Measurements from ENCODE around the gene CYP3A4.

Gene CYP3A4

DNA sequence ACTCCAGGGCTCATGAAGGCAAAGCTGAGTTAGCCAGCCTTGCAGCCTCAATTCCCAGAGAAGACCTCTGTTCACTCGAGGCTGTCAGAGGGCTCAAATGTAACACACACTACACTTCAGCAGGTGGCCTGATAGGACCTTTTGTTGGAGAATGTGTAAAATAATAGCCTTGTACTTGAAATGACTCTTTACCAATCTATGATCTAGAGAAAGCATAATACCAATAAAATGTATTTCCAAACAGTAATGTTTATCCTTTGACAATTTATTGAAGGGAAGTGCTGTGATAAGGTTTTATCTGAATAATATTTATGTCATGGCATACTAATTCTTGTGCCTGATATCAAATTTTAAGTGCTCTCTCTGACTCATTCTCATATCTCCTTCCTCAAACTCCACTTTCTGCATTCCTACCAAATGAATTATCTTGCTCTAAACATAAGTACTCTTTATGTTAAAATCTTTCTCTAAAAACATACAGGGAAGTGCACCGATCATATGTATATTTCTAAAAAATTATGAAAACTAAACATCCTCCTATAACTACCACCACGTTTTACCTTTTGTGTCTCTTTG, 69.9 kb downstream of the CYP3A4 start:
- H3K4me1 ChIP-seq (ENCODE audit: control insufficient read depth, insufficient read depth, low read length), result no peaks in the 10 kb centered on the region
- no peak overlapping the region for H3K27ac ChIP-seq (ENCODE audit: low read depth, low read length)
- no peaks in the 10 kb centered on the region for H3K27me3 ChIP-seq (ENCODE audit: control insufficient read depth, insufficient read depth, low read length)
- H3K9me3 ChIP-seq (ENCODE audit: control insufficient read depth, insufficient read depth, low read length), result no peaks in the 10 kb centered on the region
- H3K4me3 ChIP-seq (ENCODE audit: low read depth, low read length), result no peak overlapping the region
- no peak overlapping the region for H3K9ac ChIP-seq (ENCODE audit: low read depth, low read length)
- no peaks in the 10 kb centered on the region for H3K36me3 ChIP-seq (ENCODE audit: control insufficient read depth, insufficient read depth, low read length)

DNA sequence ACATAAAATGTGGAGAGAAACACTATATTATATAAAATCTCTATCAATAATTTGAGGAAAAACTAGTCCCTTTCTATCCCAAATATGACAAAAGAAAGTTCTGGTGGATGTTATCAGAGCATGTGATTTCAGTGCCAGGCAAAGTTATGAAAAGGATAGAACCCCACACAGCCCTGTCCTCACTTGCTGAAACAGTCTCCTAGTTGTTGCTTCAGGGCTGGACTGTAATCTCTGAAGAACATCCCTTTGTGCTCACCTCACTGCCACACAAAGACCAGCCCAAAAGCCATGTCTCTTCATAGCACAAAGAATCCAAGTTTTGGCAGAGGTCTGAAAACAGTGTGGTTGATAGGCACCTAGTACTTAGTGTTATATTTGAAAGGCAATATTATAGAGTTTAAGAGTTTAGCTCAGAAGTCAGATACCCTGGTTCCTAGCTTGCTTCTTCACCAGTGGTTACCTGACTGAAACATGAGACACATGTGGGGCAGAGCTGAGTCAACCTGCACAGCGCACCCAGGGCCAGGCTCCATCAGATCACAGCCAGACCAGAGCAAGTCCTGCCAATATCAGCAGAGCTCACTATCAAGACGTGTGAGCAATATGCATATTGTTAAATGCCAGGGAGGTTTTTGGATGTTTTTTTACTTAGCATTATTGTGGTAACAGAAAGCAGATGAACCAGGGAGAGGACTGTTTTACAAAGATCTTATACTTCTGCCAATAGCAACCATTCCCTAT, 74.0 kb downstream of the CYP3A4 start:
- Histone ChIP-seq H3K9ac (ENCODE audit: low read depth, low read length) (no peak overlapping the region), H3K36me3 (ENCODE audit: control insufficient read depth, insufficient read depth, low read length) (no peaks in the 10 kb centered on the region), H3K27ac (ENCODE audit: low read depth, low read length) (no peak overlapping the region), H3K27me3 (ENCODE audit: control insufficient read depth, insufficient read depth, low read length) (no peaks in the 10 kb centered on the region), H3K4me1 (ENCODE audit: control insufficient read depth, insufficient read depth, low read length) (no peaks in the 10 kb centered on the region), H3K4me3 (ENCODE audit: low read depth, low read length) (no peak overlapping the region), H3K9me3 (ENCODE audit: control insufficient read depth, insufficient read depth, low read length) (peaks cover 9% of the 10 kb centered on the region; the same call in 1 of the 2 replicates)

- no peaks in the 10 kb centered on the region for H3K4me1 ChIP-seq (ENCODE audit: control insufficient read depth, insufficient read depth, low read length)
- H3K9ac ChIP-seq (ENCODE audit: low read depth, low read length), result no peak overlapping the region
- H3K9me3 ChIP-seq (ENCODE audit: control insufficient read depth, insufficient read depth, low read length), result peaks cover 9% of the 10 kb centered on the region; the same call in 1 of the 2 replicates
- no peak overlapping the region for H3K27ac ChIP-seq (ENCODE audit: low read depth, low read length)
- no peak overlapping the region for H3K4me3 ChIP-seq (ENCODE audit: low read depth, low read length)
- no peaks in the 10 kb centered on the region for H3K27me3 ChIP-seq (ENCODE audit: control insufficient read depth, insufficient read depth, low read length)
- H3K36me3 ChIP-seq (ENCODE audit: control insufficient read depth, insufficient read depth, low read length), result no peaks in the 10 kb centered on the region
These were observed 74.7 kb downstream of the CYP3A4 start for GRCh38 chr7:99709260-99709659.

- Histone ChIP-seq H3K27ac (ENCODE audit: low read depth, low read length) (no peak overlapping the region), H3K27me3 (ENCODE audit: control insufficient read depth, insufficient read depth, low read length) (no peaks in the 10 kb centered on the region), H3K36me3 (ENCODE audit: control insufficient read depth, insufficient read depth, low read length) (no peaks in the 10 kb centered on the region), H3K9me3 (ENCODE audit: control insufficient read depth, insufficient read depth, low read length) (peaks cover 9% of the 10 kb centered on the region), H3K9ac (ENCODE audit: low read depth, low read length) (no peak overlapping the region), H3K4me1 (ENCODE audit: control insufficient read depth, insufficient read depth, low read length) (no peaks in the 10 kb centered on the region), H3K4me3 (ENCODE audit: low read depth, low read length) (no peak overlapping the region)
These were observed 76.9 kb downstream of the CYP3A4 start for GRCh38 chr7:99707096-99707495.
